ENCODE data around the gene PLEKHG4B.
"Not testable (repeated sequence)": the region's sequence is repeated elsewhere in the genome, so short reads cannot be mapped to it uniquely, and the experiment has no call there.

DNA sequence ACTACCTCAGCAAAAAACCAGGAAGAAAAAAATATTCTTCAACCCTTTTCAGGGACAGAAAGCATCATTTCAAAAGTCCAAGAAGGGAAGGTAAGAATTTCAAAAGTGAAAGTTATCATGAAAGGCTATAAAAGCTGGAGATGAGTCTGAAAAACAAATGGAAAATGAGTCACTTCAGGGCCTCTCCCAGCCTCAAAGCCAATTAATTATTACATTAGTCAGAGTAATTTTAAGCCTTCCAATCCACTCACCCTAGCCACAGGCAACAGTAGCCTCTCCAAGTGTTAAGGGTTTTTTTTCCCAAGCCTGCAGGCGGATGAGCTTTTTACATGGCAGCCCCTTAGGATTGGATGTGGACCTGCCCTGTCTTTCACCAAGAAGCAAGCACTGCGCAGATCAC, 123.3 kb downstream of the PLEKHG4B start:
- TF ChIP-seq POLR2A, CTCF, POLR2AphosphoS5 (IDR thresholded peaks at IDR 0.05): not testable (repeated sequence)
